22Rv1 (cell line): ENCODE measurements around the gene DDX17.

Experiments used
- CTCF ChIP-seq: fragments of 450-650 bp; IDR thresholded peaks from 2 replicates; pipeline ENCODE4 v1.5.1; 2017; ENCODE audit warnings: mild to moderate bottlenecking
- ZFX ChIP-seq: fragments of 450-650 bp; IDR thresholded peaks from 2 replicates; pipeline ENCODE4 v1.6.1; 2017; ENCODE audit warnings: antibody characterized with exemption, borderline replicate concordance

- TF ChIP-seq CTCF = no peak
- TF ChIP-seq ZFX = no peak
Observed at GRCh38 chr22:38453066-38453672, 52.9 kb downstream of the DDX17 start.
